Activated T-cell treated with anti-CD3 and anti-CD28 coated beads for 24 hours (primary cell): ENCODE results near the gene PPARG.

Experiments
- DNase-seq: peaks from one replicate; pipeline ENCODE4 v3.0.0-alpha.2; 2020; ENCODE audit warnings: low read depth

Gene PPARG

GRCh38 chr3:12312010-12312409, 23.1 kb downstream of the PPARG start:
- no peak for DNase-seq

DNA sequence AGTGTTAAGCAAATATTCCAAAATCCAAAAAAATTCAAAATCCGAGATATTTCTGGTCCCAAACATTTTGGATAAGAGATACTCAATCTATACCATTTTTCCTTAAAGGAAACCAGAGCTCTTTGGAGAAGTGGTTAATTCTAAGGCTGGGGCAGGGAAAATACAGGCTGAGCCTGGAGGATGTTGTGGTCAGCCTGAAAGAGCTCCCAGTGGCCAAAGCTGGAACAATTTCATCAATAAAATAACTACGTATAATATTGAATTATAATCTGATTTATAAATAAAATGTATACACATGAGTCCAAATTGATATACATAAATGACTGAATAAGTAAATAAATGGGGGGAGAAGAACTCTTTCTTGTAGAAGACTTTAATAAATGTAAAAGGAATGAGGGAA, 24.6 kb downstream of the PPARG start:
- no peak for DNase-seq

- no peak for DNase-seq
Observed at GRCh38 chr3:12316253-12316652, 27.4 kb downstream of the PPARG start.

- no peak for DNase-seq
Observed at GRCh38 chr3:12316729-12317351, 28.0 kb downstream of the PPARG start.

DNA sequence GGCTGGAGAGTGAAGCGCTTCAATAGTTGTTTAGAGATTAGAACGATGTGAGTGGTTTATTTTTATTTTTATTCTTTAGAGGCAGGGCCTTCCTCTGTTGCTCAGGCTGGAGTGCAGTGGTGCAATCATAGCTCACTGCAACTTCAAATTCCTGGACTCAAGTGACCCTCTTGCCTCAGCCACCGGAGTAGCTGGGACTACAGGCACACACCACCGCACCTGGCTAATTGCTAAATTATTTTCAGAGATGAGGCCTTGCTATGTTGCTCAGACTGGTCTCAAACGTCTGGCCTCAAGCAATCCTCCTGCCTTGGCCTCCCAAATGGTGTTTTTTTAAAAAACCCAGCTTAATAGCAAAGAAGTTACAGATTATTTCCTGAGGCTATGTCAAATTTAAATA, 29.0 kb downstream of the PPARG start:
- DNase-seq, result no peak

- no peak for DNase-seq
Observed at GRCh38 chr3:12318758-12319621, 30.1 kb downstream of the PPARG start.

GRCh38 chr3:12321015-12321414, 32.1 kb downstream of the PPARG start:
- DNase-seq, result no peak

GRCh38 chr3:12323237-12323636, 34.4 kb downstream of the PPARG start:
- no peak for DNase-seq

GRCh38 chr3:12325586-12326515, 37.0 kb downstream of the PPARG start:
- DNase-seq, result no peak

DNA sequence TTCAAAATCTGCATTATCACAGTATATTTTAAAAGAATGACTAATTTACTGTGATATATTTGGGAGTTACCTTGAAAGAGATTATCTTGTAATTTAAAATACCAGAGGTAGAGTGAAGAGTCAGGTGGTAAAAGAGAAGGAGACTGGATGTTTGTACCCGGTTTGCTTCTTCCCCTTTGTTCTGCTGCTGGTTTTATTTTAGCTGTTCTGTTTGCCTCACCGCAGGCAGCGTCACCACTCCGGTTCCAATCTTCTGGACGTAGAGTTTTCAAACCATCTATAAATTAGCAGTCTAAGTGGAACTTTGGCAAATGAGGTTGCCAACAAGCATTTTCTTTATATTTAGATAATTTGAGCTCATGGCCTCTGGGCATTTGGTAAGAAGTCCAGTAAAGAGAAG, 38.2 kb downstream of the PPARG start:
- DNase-seq, result no peak

- no peak for DNase-seq
Observed at GRCh38 chr3:12328132-12328836, 39.4 kb downstream of the PPARG start.

GRCh38 chr3:12328837-12329462, 40.1 kb downstream of the PPARG start:
- DNase-seq, result no peak

GRCh38 chr3:12334786-12335185, 45.9 kb downstream of the PPARG start:
- no peak for DNase-seq

GRCh38 chr3:12335421-12335820, 46.6 kb downstream of the PPARG start:
- DNase-seq, result no peak

DNA sequence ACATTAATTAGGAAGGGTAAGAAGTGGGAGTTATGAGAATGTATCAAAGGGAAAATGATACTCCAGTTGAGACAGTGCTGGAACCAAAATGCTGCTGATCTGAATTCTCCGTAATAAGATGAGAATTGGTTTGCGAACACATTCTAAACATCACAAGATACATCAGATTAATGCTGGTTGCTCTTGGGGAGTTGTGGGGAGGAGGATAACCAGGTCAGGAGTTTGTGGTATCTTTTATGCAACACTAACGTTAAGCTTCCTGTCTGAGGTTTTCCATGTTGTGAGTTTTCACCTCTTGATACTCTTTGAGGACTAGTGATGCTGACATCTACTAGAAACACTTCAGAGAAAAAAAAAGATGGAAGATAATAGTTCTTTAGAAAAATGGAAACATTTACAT, 47.2 kb downstream of the PPARG start:
- DNase-seq, result no peak

DNA sequence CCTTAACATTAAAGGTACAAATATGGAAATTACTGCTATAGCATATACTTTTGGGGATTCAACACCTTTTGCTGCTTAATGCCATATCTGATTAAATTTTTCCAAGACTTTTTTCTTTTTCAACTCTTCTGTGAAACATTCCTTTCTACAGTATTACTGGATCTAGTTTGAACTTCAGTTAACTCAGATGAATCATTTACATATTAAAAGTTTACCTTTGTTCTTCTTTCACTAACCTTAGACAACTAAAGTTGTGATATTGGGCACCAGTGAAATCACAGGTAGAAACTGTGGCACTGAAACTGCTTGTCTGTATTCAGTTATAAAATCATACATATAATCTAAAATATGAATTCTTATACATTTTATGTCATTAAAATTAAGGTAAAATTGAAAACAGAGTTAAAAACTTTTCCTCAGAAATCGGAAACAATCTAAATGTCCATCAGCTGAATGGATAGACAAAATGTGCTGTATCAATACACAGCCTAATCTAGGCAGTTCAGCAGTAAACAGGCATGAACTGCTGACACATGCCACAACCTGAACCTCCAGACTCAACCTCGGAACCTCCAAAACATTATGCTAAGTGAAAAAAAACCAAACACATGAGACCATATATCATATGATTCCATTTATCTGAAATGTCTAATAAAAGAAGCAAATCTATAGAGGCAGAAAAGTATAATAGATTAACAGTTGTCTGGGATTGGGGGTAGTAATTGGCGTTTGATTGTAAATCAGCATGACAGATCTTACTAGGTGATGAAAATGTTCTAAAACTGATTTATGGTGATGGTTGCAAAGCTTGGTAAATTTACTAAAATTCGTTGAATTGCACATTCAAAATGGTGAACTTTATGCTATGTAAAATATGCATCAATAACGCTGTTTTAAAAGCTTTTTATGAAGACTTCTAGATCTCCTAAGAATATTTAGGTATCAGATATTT, 50.0 kb downstream of the PPARG start:
- no peak for DNase-seq

DNA sequence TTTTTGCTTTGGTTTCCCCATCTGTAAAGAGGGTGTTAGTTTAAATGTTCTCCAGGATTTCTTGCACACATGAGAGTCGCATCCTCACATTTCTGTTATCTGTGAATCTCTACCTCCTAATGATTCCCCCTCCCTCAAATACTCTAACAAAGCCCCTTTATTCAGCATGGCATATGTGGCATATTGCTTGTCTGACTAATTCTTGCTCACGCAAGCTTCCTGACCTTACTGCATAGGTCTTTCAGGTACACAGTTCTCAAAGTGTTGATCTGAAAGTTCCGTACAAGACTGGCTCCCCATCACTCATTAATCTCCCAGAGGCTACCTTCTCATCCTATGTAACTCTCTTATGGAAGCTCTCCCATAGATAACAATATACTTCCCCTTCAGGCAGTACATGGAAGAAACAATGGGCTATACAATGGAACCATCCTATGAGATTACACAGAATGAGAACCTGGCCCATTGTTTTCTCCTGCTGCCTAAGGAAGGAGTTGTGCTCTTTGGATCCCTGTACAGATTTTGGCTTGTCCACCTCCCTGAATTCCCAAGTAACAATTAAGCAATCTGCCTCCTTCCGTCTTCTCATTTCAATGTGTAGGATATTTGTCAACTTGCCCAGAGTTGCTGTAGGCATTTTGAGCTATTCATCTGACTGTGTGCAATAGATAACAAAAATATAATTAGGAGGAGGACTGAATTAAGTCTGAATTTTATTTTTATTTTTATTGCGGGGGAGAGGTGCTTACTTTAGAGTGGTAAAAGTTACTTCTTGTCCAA, 51.0 kb downstream of the PPARG start:
- DNase-seq, result no peak

- DNase-seq, result no peak
Observed at GRCh38 chr3:12340506-12340905, 51.6 kb downstream of the PPARG start.

GRCh38 chr3:12342151-12342550, 53.3 kb downstream of the PPARG start:
- no peak for DNase-seq
